HepG2 (cell line): Measurements from ENCODE around the gene PAPOLB. TPM values are rescaled to one million over a fixed set of nuclear protein-coding genes. Genes with fewer than 3 reads are reported as not detected.
A peak's percentile ranks its signal among the peaks of the same experiment; 100 is the strongest.

Source experiments
- ATAC-seq: fragments of 200-7000 bp; cut with Tn5 transposase; 3 replicates; pipeline ENCODE4 v1.9.1; 2020; ENCODE audit warnings: mild to moderate bottlenecking, moderate library complexity
- BruUV-seq: library from RNA; stranded (reverse); fragments of 400-500 nt; replicated peaks from 2 replicates; lab custom pipeline; 2021; lab: Mats Ljungman, UMichigan
- CTCF ChIA-PET: fragments of 300-600 bp; formaldehyde crosslinking; extraction: SDS; loops from one replicate; lab custom pipeline; 2021; ENCODE audit warnings: low total read pairs, inconsistent platforms, low intra/inter-chr PET ratio; lab: Yijun Ruan, JAX
- POLR2A ChIA-PET: fragments of 350-600 bp; sonication (Branson Sonifier 250); formaldehyde crosslinking; loops from one replicate; lab custom pipeline; 2020; ENCODE audit warnings: antibody characterized with exemption, inconsistent platforms; lab: Yijun Ruan, JAX
- DNase-seq: peaks from one replicate; pipeline ENCODE4 v3.0.0-alpha.2; 2015; ENCODE audit warnings: low spot score
- FAIRE-seq: peaks from 3 replicates; lab custom pipeline; 2011; peaks lifted over from hg19 to GRCh38; lab: Jason Lieb, UNC
- H2AFZ ChIP-seq: one replicate; pipeline ENCODE4 v1.6.1; 2011; ENCODE audit warnings: low read length, inconsistent platforms
- H3K27ac ChIP-seq: fragments of 300-600 bp; 3 replicates; pipeline ENCODE4 v1.8.0; 2011; ENCODE audit warnings: mixed run types, mild to moderate bottlenecking, mixed read lengths, low read length, inconsistent platforms; ENCODE audit not compliant: insufficient read depth; ENCODE audit errors: extremely low read length
- H3K27me3 ChIP-seq, 2 experiments: fragments of 200-600 bp in 1 of 2; 2 replicates in 1 of 2; 3 replicates in 1 of 2; pipeline versions ENCODE4 v1.6.0 to v1.8.0; 2011; ENCODE audit warnings: low read length in 2 of 2, mild to moderate bottlenecking in 2 of 2, moderate library complexity in 2 of 2, inconsistent platforms in 1 of 2; ENCODE audit not compliant: insufficient read depth in 2 of 2, control insufficient read depth in 1 of 2
- H3K36me3 ChIP-seq, 2 experiments: fragments of 200-600 bp in 1 of 2; replicated peaks in 1 of 2; 2 replicates in 1 of 2; 3 replicates in 1 of 2; pipeline versions ENCODE4 v1.5.1 to v1.8.0; 2011; ENCODE audit warnings: low read length in 2 of 2, inconsistent platforms in 1 of 2; ENCODE audit not compliant: insufficient read depth in 2 of 2, control insufficient read depth in 1 of 2
- H3K4me1 ChIP-seq: 2 replicates; pipeline ENCODE4 v1.5.1; 2012; ENCODE audit warnings: low read length, inconsistent platforms; ENCODE audit not compliant: insufficient read depth
- H3K4me2 ChIP-seq: 2 replicates; pipeline ENCODE4 v1.6.0; 2011; ENCODE audit warnings: low read depth, low read length, inconsistent platforms
- H3K4me3 ChIP-seq, 3 experiments: fragments of 200-600 bp in 1 of 3; sonication (generic), shearing (Covaris generic) in 1 of 3; replicated peaks in 1 of 3; 2 replicates each; pipeline ENCODE4 v1.5.1; 2011 to 2016; ENCODE audit warnings: low read length in 3 of 3, inconsistent platforms in 2 of 3, low read depth in 2 of 3, mild to moderate bottlenecking in 2 of 3, control low read depth in 1 of 3, mixed read lengths in 1 of 3; ENCODE audit not compliant: insufficient read depth in 1 of 3
- H3K79me2 ChIP-seq: one replicate; pipeline ENCODE4 v1.6.1; 2011; ENCODE audit warnings: low read length, inconsistent platforms; ENCODE audit not compliant: insufficient read depth
- H3K9ac ChIP-seq: 2 replicates; pipeline ENCODE4 v1.6.0; 2011; ENCODE audit warnings: mild to moderate bottlenecking, low read depth, low read length, inconsistent platforms; ENCODE audit not compliant: insufficient read depth
- H3K9me3 ChIP-seq: 2 replicates; pipeline ENCODE4 v1.5.1; 2012; ENCODE audit warnings: mild to moderate bottlenecking, low read length
- H4K20me1 ChIP-seq: 2 replicates; pipeline ENCODE4 v1.6.0; 2011; ENCODE audit warnings: inconsistent platforms, mild to moderate bottlenecking, low read length, moderate library complexity; ENCODE audit not compliant: insufficient read depth
- ARNT ChIP-seq: fragments of 450-650 bp; IDR thresholded peaks from 2 replicates; pipeline ENCODE4 v1.6.1; 2017
- CENPX ChIP-seq: sonication (generic); formaldehyde crosslinking; IDR thresholded peaks from 2 replicates; pipeline ENCODE4 v1.9.0; 2021; ENCODE audit warnings: mild to moderate bottlenecking, missing genetic modification reagents, moderate library complexity
- MED13 ChIP-seq: sonication (generic); formaldehyde crosslinking; IDR thresholded peaks from 2 replicates; pipeline ENCODE4 v1.5.0; 2020; ENCODE audit warnings: missing genetic modification reagents
- MNT ChIP-seq: fragments of 450-650 bp; IDR thresholded peaks from 2 replicates; pipeline ENCODE4 v1.6.1; 2016
- NRL ChIP-seq: sonication (generic); formaldehyde crosslinking; IDR thresholded peaks from 2 replicates; pipeline ENCODE4 v1.5.0; 2020; ENCODE audit warnings: missing genetic modification reagents, mild to moderate bottlenecking, moderate library complexity, borderline replicate concordance
- SRF ChIP-seq: IDR thresholded peaks from 2 replicates; pipeline ENCODE4 v1.6.1; 2011; ENCODE audit warnings: mild to moderate bottlenecking, low read depth, low read length, moderate library complexity
- ZSCAN22 ChIP-seq: sonication (generic); formaldehyde crosslinking; IDR thresholded peaks from 2 replicates; pipeline ENCODE4 v1.4.0; 2020; ENCODE audit warnings: mild to moderate bottlenecking, missing genetic modification reagents
- WGBS: methylation state at CpG from one replicate; pipeline ENCODE4 v1.1.6; 2017; ENCODE audit warnings: low lambda C conversion rate; 5-methylcytosine and 5-hydroxymethylcytosine counted together
- in situ Hi-C: cut with HindIII; loops from 2 replicates; pipeline ENCODE4 v1.10.0; 2017; ENCODE audit warnings: low pct_unique_long_range_greater_than_20kb; ENCODE audit not compliant: extremely low pct_ligation_motif_present
- intact Hi-C: fragments of 100-400 bp; cut with micrococcal nuclease; formaldehyde crosslinking; loops from one replicate; pipeline ENCODE4 v1.10.0; 2022; ENCODE audit not compliant: unreplicated experiment
- polyA plus RNA-seq, 8 experiments: library from polyadenylated mRNA; depleted of rRNA in 3 of 8; stranded (reverse) in 7 of 8; unstranded in 1 of 8; fragments of >200 nt; fragmentation: Illumina TruSeq in 4 of 8; extraction: Trizol in 4 of 8; gene quantifications; 2 replicates each; pipeline versions ENCODE4 v1.2.1 to v1.2.3, GENCODE V29; 2011 to 2016; ENCODE audit warnings: low read depth in 4 of 8, missing spikeins in 1 of 8, mixed read lengths in 1 of 8; ENCODE audit not compliant: insufficient read depth in 1 of 8
- total RNA-seq, 5 experiments: library from RNA; depleted of rRNA; stranded (reverse); fragments of >200 nt; fragmentation: Illumina TruSeq; extraction: Trizol; gene quantifications; 2 replicates each; pipeline ENCODE4 v1.2.3, GENCODE V29; 2016; ENCODE audit warnings: low read depth in 1 of 5

PAPOLB gene
- total and polyA plus RNA-seq, 2 of the 13 experiments (the other 11 are each of a cell fraction or from before 2014, with no cell fraction given) = not detected

GRCh38 chr7:4873071-4873944 lies 11.5 kb upstream of the PAPOLB start:
- Histone ChIP-seq H3K4me1 (no peaks in the 10 kb centered on the region), H3K4me2 (no peak overlapping the region), H3K9ac (no peak overlapping the region), H3K36me3 (no peaks in the 10 kb centered on the region), H3K27me3 (peaks cover 3 to 41% of the 10 kb centered on the region in 2 experiments), H2AFZ (no peak overlapping the region), H3K9me3 (no peaks in the 10 kb centered on the region), H3K79me2 (no peaks in the 10 kb centered on the region), H4K20me1 (no peaks in the 10 kb centered on the region), H3K4me3 (no peak overlapping the region), H3K27ac (no peak overlapping the region)
- in situ Hi-C loops (no loop called here), intact Hi-C loops (no loop called here)
- CTCF ChIA-PET = no interaction called here
- no TSS peak for BruUV-seq
- FAIRE-seq (no peak), ATAC-seq (no peak), DNase-seq (no peak)
- WGBS = 27% methylated on average over 21 of the region's 31 CpGs
- TF ChIP-seq MNT (peak; percentile 73), NRL (no peak)
- POLR2A ChIA-PET = no interaction called here

GRCh38 chr7:4871930-4872675 lies 10.3 kb upstream of the PAPOLB start:
- H3K4me3 ChIP-seq = no peak overlapping the region
- DNase-seq = no peak
- 25% methylated on average over 10 of the region's 19 CpGs for WGBS
- H3K4me1 ChIP-seq = 0 out of 2 replicates have a peak, but pooled peaks cover under 1% of the 10 kb centered on the region
- in situ Hi-C loops (no loop called here), intact Hi-C loops (no loop called here)
- H3K9me3 ChIP-seq = no peaks in the 10 kb centered on the region
- no peak for FAIRE-seq
- no peaks in the 10 kb centered on the region for H3K36me3 ChIP-seq
- no peaks in the 10 kb centered on the region for H3K79me2 ChIP-seq
- H4K20me1 ChIP-seq = no peaks in the 10 kb centered on the region
- no peak for ATAC-seq
- ChIA-PET CTCF (no interaction called here), POLR2A (no interaction called here)
- no peak overlapping the region for H3K9ac ChIP-seq
- no peak for TF ChIP-seq SRF
- TF ChIP-seq ARNT = no peak
- no peak for TF ChIP-seq CENPX (CRISPR knock-in tag)
- TF ChIP-seq MED13 (CRISPR knock-in tag) = no peak
- TF ChIP-seq ZSCAN22 (CRISPR knock-in tag) = no peak
- peaks cover 3 to 41% of the 10 kb centered on the region in 2 experiments for H3K27me3 ChIP-seq
- no peak overlapping the region for H3K27ac ChIP-seq
- no peak overlapping the region for H2AFZ ChIP-seq
- H3K4me2 ChIP-seq = no peak overlapping the region
- no TSS peak for BruUV-seq
